WTC11 (cell line): Measurements from ENCODE around the gene COBLL1. TPM values are rescaled to one million over a fixed set of nuclear protein-coding genes. Genes with fewer than 3 reads are reported as not detected.

ENCODE experiments used
- ATAC-seq: fragments of 200-7000 bp; cut with Tn5 transposase; 2 replicates; pipeline ENCODE4 v1.10.0; 2021; ENCODE audit warnings: mild to moderate bottlenecking, moderate library complexity
- CTCF ChIA-PET: fragments of 300-600 bp; sonication (Branson Sonifier 250); formaldehyde crosslinking; loops from one replicate; lab custom pipeline; 2021; ENCODE audit warnings: antibody characterized with exemption; lab: Charles Lee
- POLR2A ChIA-PET: fragments of 350-600 bp; sonication (Branson Sonifier 250); formaldehyde crosslinking; loops from one replicate; lab custom pipeline; 2021; ENCODE audit warnings: antibody characterized with exemption; lab: Charles Lee
- DNase-seq: peaks from one replicate; pipeline ENCODE4 v3.0.0; 2021; ENCODE audit warnings: low spot score
- H3K27ac Mint-ChIP-seq: 2 replicates; pipeline ENCODE4 v1.8.0; 2021; ENCODE audit warnings: mixed read lengths
- H3K27me3 Mint-ChIP-seq: 2 replicates; pipeline ENCODE4 v1.8.0; 2021; ENCODE audit warnings: low read depth, mild to moderate bottlenecking, moderate library complexity, mixed read lengths
- H3K36me3 Mint-ChIP-seq: 2 replicates; pipeline ENCODE4 v1.8.0; 2021; ENCODE audit warnings: mixed read lengths
- H3K4me1 Mint-ChIP-seq: 2 replicates; pipeline ENCODE4 v1.8.0; 2022; ENCODE audit warnings: mixed read lengths
- H3K4me3 Mint-ChIP-seq: 2 replicates; pipeline ENCODE4 v1.8.0; 2021; ENCODE audit warnings: mild to moderate bottlenecking, moderate library complexity, mixed read lengths
- H3K9me3 Mint-ChIP-seq: 2 replicates; pipeline ENCODE4 v1.8.0; 2021; ENCODE audit warnings: mixed read lengths
- FOXK1 ChIP-seq: sonication (generic); formaldehyde crosslinking; IDR thresholded peaks from 2 replicates; pipeline ENCODE4 v1.8.0; 2022; ENCODE audit warnings: mild to moderate bottlenecking, moderate library complexity, missing genetic modification reagents
- IRF2 ChIP-seq: sonication (generic); formaldehyde crosslinking; IDR thresholded peaks from 2 replicates; pipeline ENCODE4 v1.8.0; 2022; ENCODE audit warnings: low read depth, missing genetic modification reagents, borderline replicate concordance
- OVOL2 ChIP-seq: fragments of 250-450 bp; sonication (Bioruptor Pico); IDR thresholded peaks from 2 replicates; pipeline ENCODE4 v1.9.0; 2021; ENCODE audit warnings: mild to moderate bottlenecking, borderline replicate concordance
- TCF7 ChIP-seq: sonication (generic); formaldehyde crosslinking; IDR thresholded peaks from 2 replicates; pipeline ENCODE4 v1.8.0; 2022; ENCODE audit warnings: mild to moderate bottlenecking, low read depth, missing genetic modification reagents, moderate library complexity
- ZNF219 ChIP-seq: sonication (generic); formaldehyde crosslinking; IDR thresholded peaks from 2 replicates; pipeline ENCODE4 v1.8.0; 2023; ENCODE audit warnings: missing genetic modification reagents, mild to moderate bottlenecking, borderline replicate concordance
- ZNF317 ChIP-seq: sonication (generic); formaldehyde crosslinking; IDR thresholded peaks from 2 replicates; pipeline ENCODE4 v1.8.1; 2023; ENCODE audit warnings: low read depth, mild to moderate bottlenecking, moderate library complexity, missing genetic modification reagents, borderline replicate concordance
- ZNF416 ChIP-seq: fragments of 250-450 bp; sonication (Bioruptor Pico); IDR thresholded peaks from 2 replicates; pipeline ENCODE4 v1.9.0; 2021; ENCODE audit warnings: mild to moderate bottlenecking, inconsistent platforms
- ZNF423 ChIP-seq: fragments of 250-450 bp; sonication (Bioruptor Pico); IDR thresholded peaks from 2 replicates; pipeline ENCODE4 v2.1.2; 2022; ENCODE audit warnings: mild to moderate bottlenecking, moderate library complexity
- ZSCAN18 ChIP-seq: fragments of 250-450 bp; sonication (Bioruptor Pico); IDR thresholded peaks from 2 replicates; pipeline ENCODE4 v2.1.2; 2022; ENCODE audit warnings: mild to moderate bottlenecking, moderate library complexity
- total RNA-seq: library from RNA; stranded (reverse); gene quantifications from 3 replicates; pipeline ENCODE4 v1.2.3, GENCODE V29; 2021
- TF ChIP-seq, protein P1 (sequence below): sonication (generic); formaldehyde crosslinking; IDR thresholded peaks from 2 replicates; pipeline ENCODE4 v1.8.1; 2023; ENCODE audit warnings: mild to moderate bottlenecking, missing genetic modification reagents, moderate library complexity
- TF ChIP-seq, protein P2 (sequence below): fragments of 250-450 bp; sonication (Bioruptor Pico); IDR thresholded peaks from 2 replicates; pipeline ENCODE4 v1.8.0; 2021; ENCODE audit warnings: mild to moderate bottlenecking
- TF ChIP-seq, protein P3 (sequence below): sonication (generic); formaldehyde crosslinking; IDR thresholded peaks from 2 replicates; pipeline ENCODE4 v1.8.1; 2023; ENCODE audit warnings: mild to moderate bottlenecking, missing genetic modification reagents, borderline replicate concordance
- TF ChIP-seq, protein P4 (sequence below): sonication (generic); formaldehyde crosslinking; IDR thresholded peaks from 2 replicates; pipeline ENCODE4 v1.8.1; 2022; ENCODE audit warnings: missing genetic modification reagents, borderline replicate concordance

Gene COBLL1
- total RNA-seq, 1 experiment from 2014 or later = 5.8 TPM

DNA sequence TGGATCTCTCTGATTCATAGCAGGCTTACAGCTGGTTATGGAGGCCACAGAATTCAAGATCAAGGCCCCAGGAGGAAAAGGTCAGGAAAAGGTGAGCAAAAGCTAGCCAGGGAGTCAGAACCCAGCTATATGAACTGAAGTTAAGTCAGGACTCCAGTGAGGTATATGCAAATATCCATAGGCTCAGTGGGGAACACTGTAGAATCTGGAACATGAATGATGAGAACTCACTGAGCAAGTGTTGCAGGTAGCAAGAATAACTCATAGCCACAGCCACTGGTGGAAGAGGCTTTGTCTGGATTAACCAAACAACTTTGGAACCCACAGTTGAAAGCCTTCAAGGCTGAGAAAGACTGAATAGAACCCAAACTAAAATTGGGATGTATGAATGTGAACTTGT lies 24.7 kb downstream of the COBLL1 start:
- CTCF ChIA-PET = no interaction called here
- ATAC-seq = no peak
- no peaks in the 10 kb centered on the region for H3K4me1 Mint-ChIP-seq

GRCh38 chr2:164816046-164816445 lies 25.6 kb downstream of the COBLL1 start:
- POLR2A ChIA-PET = no interaction called here
- H3K4me1 Mint-ChIP-seq = no peaks in the 10 kb centered on the region
- no peak overlapping the region for H3K27ac Mint-ChIP-seq
- no peak overlapping the region for H3K4me3 Mint-ChIP-seq
- CTCF ChIA-PET = interaction anchor here (1.0 kb wide), 1 partner anchor 26 kb away, joined by 3 read pairs; no protein-coding TSS in a partner anchor
- no peak for TF ChIP-seq IRF2 (CRISPR knock-in tag)
- no peaks in the 10 kb centered on the region for H3K36me3 Mint-ChIP-seq
- H3K9me3 Mint-ChIP-seq = no peaks in the 10 kb centered on the region
- DNase-seq = no peak
- no peak for ATAC-seq
- H3K27me3 Mint-ChIP-seq = no peaks in the 10 kb centered on the region

More for the DNA sequence above, 24.7 kb downstream of the COBLL1 start:
- no peak for DNase-seq
- TF ChIP-seq, protein P1, sequence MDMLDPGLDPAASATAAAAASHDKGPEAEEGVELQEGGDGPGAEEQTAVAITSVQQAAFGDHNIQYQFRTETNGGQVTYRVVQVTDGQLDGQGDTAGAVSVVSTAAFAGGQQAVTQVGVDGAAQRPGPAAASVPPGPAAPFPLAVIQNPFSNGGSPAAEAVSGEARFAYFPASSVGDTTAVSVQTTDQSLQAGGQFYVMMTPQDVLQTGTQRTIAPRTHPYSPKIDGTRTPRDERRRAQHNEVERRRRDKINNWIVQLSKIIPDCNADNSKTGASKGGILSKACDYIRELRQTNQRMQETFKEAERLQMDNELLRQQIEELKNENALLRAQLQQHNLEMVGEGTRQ (CRISPR knock-in tag) = no peak
- TF ChIP-seq ZNF423 (CRISPR knock-in tag) = no peak
- no peak for TF ChIP-seq ZSCAN18 (CRISPR knock-in tag)
- TF ChIP-seq, protein P2, sequence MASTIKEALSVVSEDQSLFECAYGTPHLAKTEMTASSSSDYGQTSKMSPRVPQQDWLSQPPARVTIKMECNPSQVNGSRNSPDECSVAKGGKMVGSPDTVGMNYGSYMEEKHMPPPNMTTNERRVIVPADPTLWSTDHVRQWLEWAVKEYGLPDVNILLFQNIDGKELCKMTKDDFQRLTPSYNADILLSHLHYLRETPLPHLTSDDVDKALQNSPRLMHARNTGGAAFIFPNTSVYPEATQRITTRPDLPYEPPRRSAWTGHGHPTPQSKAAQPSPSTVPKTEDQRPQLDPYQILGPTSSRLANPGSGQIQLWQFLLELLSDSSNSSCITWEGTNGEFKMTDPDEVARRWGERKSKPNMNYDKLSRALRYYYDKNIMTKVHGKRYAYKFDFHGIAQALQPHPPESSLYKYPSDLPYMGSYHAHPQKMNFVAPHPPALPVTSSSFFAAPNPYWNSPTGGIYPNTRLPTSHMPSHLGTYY = no peak
- TF ChIP-seq OVOL2 (CRISPR knock-in tag) = no peak
- no peak for TF ChIP-seq FOXK1 (CRISPR knock-in tag)
- TF ChIP-seq ZNF219 = no peak
- TF ChIP-seq TCF7 (CRISPR knock-in tag) = no peak
- TF ChIP-seq, protein P3, sequence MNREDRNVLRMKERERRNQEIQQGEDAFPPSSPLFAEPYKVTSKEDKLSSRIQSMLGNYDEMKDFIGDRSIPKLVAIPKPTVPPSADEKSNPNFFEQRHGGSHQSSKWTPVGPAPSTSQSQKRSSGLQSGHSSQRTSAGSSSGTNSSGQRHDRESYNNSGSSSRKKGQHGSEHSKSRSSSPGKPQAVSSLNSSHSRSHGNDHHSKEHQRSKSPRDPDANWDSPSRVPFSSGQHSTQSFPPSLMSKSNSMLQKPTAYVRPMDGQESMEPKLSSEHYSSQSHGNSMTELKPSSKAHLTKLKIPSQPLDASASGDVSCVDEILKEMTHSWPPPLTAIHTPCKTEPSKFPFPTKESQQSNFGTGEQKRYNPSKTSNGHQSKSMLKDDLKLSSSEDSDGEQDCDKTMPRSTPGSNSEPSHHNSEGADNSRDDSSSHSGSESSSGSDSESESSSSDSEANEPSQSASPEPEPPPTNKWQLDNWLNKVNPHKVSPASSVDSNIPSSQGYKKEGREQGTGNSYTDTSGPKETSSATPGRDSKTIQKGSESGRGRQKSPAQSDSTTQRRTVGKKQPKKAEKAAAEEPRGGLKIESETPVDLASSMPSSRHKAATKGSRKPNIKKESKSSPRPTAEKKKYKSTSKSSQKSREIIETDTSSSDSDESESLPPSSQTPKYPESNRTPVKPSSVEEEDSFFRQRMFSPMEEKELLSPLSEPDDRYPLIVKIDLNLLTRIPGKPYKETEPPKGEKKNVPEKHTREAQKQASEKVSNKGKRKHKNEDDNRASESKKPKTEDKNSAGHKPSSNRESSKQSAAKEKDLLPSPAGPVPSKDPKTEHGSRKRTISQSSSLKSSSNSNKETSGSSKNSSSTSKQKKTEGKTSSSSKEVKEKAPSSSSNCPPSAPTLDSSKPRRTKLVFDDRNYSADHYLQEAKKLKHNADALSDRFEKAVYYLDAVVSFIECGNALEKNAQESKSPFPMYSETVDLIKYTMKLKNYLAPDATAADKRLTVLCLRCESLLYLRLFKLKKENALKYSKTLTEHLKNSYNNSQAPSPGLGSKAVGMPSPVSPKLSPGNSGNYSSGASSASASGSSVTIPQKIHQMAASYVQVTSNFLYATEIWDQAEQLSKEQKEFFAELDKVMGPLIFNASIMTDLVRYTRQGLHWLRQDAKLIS (CRISPR knock-in tag) = no peak
- TF ChIP-seq ZNF416 (CRISPR knock-in tag) = no peak
- TF ChIP-seq, protein P4, sequence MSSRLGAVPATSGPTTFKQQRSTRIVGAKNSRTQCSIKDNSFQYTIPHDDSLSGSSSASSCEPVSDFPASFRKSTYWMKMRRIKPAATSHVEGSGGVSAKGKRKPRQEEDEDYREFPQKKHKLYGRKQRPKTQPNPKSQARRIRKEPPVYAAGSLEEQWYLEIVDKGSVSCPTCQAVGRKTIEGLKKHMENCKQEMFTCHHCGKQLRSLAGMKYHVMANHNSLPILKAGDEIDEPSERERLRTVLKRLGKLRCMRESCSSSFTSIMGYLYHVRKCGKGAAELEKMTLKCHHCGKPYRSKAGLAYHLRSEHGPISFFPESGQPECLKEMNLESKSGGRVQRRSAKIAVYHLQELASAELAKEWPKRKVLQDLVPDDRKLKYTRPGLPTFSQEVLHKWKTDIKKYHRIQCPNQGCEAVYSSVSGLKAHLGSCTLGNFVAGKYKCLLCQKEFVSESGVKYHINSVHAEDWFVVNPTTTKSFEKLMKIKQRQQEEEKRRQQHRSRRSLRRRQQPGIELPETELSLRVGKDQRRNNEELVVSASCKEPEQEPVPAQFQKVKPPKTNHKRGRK (CRISPR knock-in tag) = no peak
- TF ChIP-seq ZNF317 (CRISPR knock-in tag) = no peak
- H3K27ac Mint-ChIP-seq = no peak overlapping the region
- POLR2A ChIA-PET = no interaction called here
- H3K9me3 Mint-ChIP-seq = no peaks in the 10 kb centered on the region
- H3K4me3 Mint-ChIP-seq = no peak overlapping the region
- H3K36me3 Mint-ChIP-seq = no peaks in the 10 kb centered on the region
- H3K27me3 Mint-ChIP-seq = no peaks in the 10 kb centered on the region
